GM21381 (cell line): ENCODE results near the gene NPSR1.
"Not testable (repeated sequence)": the region's sequence is repeated elsewhere in the genome, so short reads cannot be mapped to it uniquely, and the experiment has no call there.

Experiments
- ATAC-seq: cut with Tn5 transposase; IDR thresholded peaks from one replicate; pipeline ENCODE4 v1.9.1; 2021; ENCODE audit warnings: mild to moderate bottlenecking, moderate library complexity; ENCODE audit not compliant: unreplicated experiment

NPSR1 gene

GRCh38 chr7:34756025-34756437 lies 98.0 kb downstream of the NPSR1 start:
- no peak for ATAC-seq

GRCh38 chr7:34756691-34757090 lies 98.7 kb downstream of the NPSR1 start:
- ATAC-seq, result no peak

GRCh38 chr7:34757570-34758110 lies 99.6 kb downstream of the NPSR1 start:
- ATAC-seq, result no peak

GRCh38 chr7:34758111-34758601 lies 100.1 kb downstream of the NPSR1 start:
- ATAC-seq, result peak; percentile 50

- no peak for ATAC-seq
These were observed 101.6 kb downstream of the NPSR1 start for GRCh38 chr7:34759477-34760125.

- ATAC-seq, result no peak
These were observed 102.3 kb downstream of the NPSR1 start for GRCh38 chr7:34760271-34760670.

GRCh38 chr7:34761206-34761605 lies 103.2 kb downstream of the NPSR1 start:
- no peak for ATAC-seq

- no peak for ATAC-seq
These were observed 103.6 kb downstream of the NPSR1 start for GRCh38 chr7:34761627-34762026.

GRCh38 chr7:34762764-34763163 lies 104.7 kb downstream of the NPSR1 start:
- ATAC-seq, result no peak

- no peak for ATAC-seq
These were observed 114.4 kb downstream of the NPSR1 start for GRCh38 chr7:34772296-34772938.

GRCh38 chr7:34776748-34777358 lies 118.8 kb downstream of the NPSR1 start:
- no peak for ATAC-seq

- no peak for ATAC-seq
These were observed 122.5 kb downstream of the NPSR1 start for GRCh38 chr7:34780546-34780945.

GRCh38 chr7:34787586-34787985 lies 129.6 kb downstream of the NPSR1 start:
- no peak for ATAC-seq

- no peak for ATAC-seq
These were observed 148.8 kb downstream of the NPSR1 start for GRCh38 chr7:34806831-34807230.

GRCh38 chr7:34807548-34808340 lies 149.7 kb downstream of the NPSR1 start:
- ATAC-seq, result no peak

GRCh38 chr7:34814203-34814842 lies 156.3 kb downstream of the NPSR1 start:
- ATAC-seq, result not testable (repeated sequence)

- no peak for ATAC-seq
These were observed 164.0 kb downstream of the NPSR1 start for GRCh38 chr7:34821932-34822558.

- ATAC-seq, result peak; percentile 90
These were observed 165.7 kb downstream of the NPSR1 start for GRCh38 chr7:34823650-34824258.

GRCh38 chr7:34825221-34825620 lies 167.2 kb downstream of the NPSR1 start:
- ATAC-seq, result no peak

GRCh38 chr7:34830390-34830789 lies 172.4 kb downstream of the NPSR1 start:
- ATAC-seq, result no peak
